ENCODE measurements around the gene TRIM74. TPM values are rescaled to one million over a fixed set of nuclear protein-coding genes. Genes with fewer than 3 reads are reported as not detected.

Gene TRIM74
- total RNA-seq: not detected in 2 replicates

GRCh38 chr7:72968980-72969516, at the start of gene TRIM74:
TSS of gene TRIM74 (minus strand) at chr7:72969466. CDS start at chr7:72966157, 3,309 bp downstream.

GRCh38 chr7:72924733-72925545, 44.3 kb downstream of the TRIM74 start, which contains the start of gene POM121:
TSS of gene POM121 (plus strand) at chr7:72925095. CDS start at chr7:72925122, 27 bp downstream.

Other genes with a start within 250 kb of the TRIM74 start
- 1.6 and 3.0 TPM in 2 replicates for gene TYW1B, start 141.3 kb downstream of the TRIM74 start, total RNA-seq
- gene POM121, start 44.4 kb downstream of the TRIM74 start, total RNA-seq: 8.8 and 11.4 TPM in 2 replicates
- gene SPDYE8, start 60.3 kb upstream of the TRIM74 start, total RNA-seq: not detected in 2 replicates
- gene SPDYE11, start 88.4 kb upstream of the TRIM74 start, total RNA-seq: not detected in 2 replicates
- gene SPDYE9, start 116.6 kb upstream of the TRIM74 start, total RNA-seq: not detected in 2 replicates

Measured in hair follicular keratinocyte (primary cell).